HepG2 (cell line): ENCODE results near the gene PTPRH.

Experiments
- CTCF ChIP-seq: sonication (generic); formaldehyde crosslinking; IDR thresholded peaks from 2 replicates; pipeline ENCODE4 v1.5.0; 2020; ENCODE audit warnings: mild to moderate bottlenecking, missing genetic modification reagents, moderate library complexity
- JUN ChIP-seq: sonication (generic); formaldehyde crosslinking; IDR thresholded peaks from 2 replicates; pipeline ENCODE4 v1.4.0; 2020; ENCODE audit warnings: mild to moderate bottlenecking, missing genetic modification reagents
- POLR2A ChIP-seq, 2 experiments: IDR thresholded peaks; 2 replicates each; pipeline ENCODE4 v1.6.1; 2011; ENCODE audit warnings: low read depth in 2 of 2, low read length in 2 of 2, mild to moderate bottlenecking in 1 of 2, moderate library complexity in 1 of 2; ENCODE audit not compliant: insufficient read depth in 1 of 2
- RFX5 ChIP-seq: IDR thresholded peaks from 2 replicates; pipeline ENCODE4 v1.6.1; 2011; ENCODE audit warnings: low read depth, low read length, improper control_type of control experiment
- TAF1 ChIP-seq: sonication (generic); formaldehyde crosslinking; IDR thresholded peaks from 2 replicates; pipeline ENCODE4 v1.4.0; 2020; ENCODE audit warnings: missing genetic modification reagents
- ZNF629 ChIP-seq: sonication (generic); formaldehyde crosslinking; conservative IDR thresholded peaks from 2 replicates; pipeline ENCODE4 v1.5.0; 2020; ENCODE audit warnings: missing genetic modification reagents
- TF ChIP-seq, protein P1 (sequence below): fragments of 450-650 bp; IDR thresholded peaks from 2 replicates; pipeline ENCODE4 v1.6.1; 2017; ENCODE audit warnings: mild to moderate bottlenecking
- TF ChIP-seq, protein P2 (sequence below), 2 experiments: fragments of 450-650 bp in 1 of 2; sonication (generic) in 1 of 2; formaldehyde crosslinking; IDR thresholded peaks; 2 replicates each; pipeline versions ENCODE4 v1.5.0 to v1.8.0; 2020 to 2022; ENCODE audit warnings: mild to moderate bottlenecking in 1 of 2, missing genetic modification reagents in 1 of 2
- TF ChIP-seq, protein P3 (sequence below): sonication (generic); formaldehyde crosslinking; IDR thresholded peaks from 2 replicates; pipeline ENCODE4 v1.4.0; 2020; ENCODE audit warnings: missing genetic modification reagents, borderline replicate concordance

GRCh38 chr19:55198651-55199050 is 10.7 kb downstream of the PTPRH start:
- TF ChIP-seq, protein P1, sequence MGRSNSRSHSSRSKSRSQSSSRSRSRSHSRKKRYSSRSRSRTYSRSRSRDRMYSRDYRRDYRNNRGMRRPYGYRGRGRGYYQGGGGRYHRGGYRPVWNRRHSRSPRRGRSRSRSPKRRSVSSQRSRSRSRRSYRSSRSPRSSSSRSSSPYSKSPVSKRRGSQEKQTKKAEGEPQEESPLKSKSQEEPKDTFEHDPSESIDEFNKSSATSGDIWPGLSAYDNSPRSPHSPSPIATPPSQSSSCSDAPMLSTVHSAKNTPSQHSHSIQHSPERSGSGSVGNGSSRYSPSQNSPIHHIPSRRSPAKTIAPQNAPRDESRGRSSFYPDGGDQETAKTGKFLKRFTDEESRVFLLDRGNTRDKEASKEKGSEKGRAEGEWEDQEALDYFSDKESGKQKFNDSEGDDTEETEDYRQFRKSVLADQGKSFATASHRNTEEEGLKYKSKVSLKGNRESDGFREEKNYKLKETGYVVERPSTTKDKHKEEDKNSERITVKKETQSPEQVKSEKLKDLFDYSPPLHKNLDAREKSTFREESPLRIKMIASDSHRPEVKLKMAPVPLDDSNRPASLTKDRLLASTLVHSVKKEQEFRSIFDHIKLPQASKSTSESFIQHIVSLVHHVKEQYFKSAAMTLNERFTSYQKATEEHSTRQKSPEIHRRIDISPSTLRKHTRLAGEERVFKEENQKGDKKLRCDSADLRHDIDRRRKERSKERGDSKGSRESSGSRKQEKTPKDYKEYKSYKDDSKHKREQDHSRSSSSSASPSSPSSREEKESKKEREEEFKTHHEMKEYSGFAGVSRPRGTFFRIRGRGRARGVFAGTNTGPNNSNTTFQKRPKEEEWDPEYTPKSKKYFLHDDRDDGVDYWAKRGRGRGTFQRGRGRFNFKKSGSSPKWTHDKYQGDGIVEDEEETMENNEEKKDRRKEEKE, result no peak
- TF ChIP-seq ZNF629 (CRISPR knock-in tag), result no peak
- no peak for TF ChIP-seq RFX5
- TF ChIP-seq, protein P2, sequence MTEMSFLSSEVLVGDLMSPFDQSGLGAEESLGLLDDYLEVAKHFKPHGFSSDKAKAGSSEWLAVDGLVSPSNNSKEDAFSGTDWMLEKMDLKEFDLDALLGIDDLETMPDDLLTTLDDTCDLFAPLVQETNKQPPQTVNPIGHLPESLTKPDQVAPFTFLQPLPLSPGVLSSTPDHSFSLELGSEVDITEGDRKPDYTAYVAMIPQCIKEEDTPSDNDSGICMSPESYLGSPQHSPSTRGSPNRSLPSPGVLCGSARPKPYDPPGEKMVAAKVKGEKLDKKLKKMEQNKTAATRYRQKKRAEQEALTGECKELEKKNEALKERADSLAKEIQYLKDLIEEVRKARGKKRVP (CRISPR knock-in tag; IDR thresholded peaks at IDR 0.05), result no peak
- TF ChIP-seq TAF1, result no peak
- TF ChIP-seq, protein P3, sequence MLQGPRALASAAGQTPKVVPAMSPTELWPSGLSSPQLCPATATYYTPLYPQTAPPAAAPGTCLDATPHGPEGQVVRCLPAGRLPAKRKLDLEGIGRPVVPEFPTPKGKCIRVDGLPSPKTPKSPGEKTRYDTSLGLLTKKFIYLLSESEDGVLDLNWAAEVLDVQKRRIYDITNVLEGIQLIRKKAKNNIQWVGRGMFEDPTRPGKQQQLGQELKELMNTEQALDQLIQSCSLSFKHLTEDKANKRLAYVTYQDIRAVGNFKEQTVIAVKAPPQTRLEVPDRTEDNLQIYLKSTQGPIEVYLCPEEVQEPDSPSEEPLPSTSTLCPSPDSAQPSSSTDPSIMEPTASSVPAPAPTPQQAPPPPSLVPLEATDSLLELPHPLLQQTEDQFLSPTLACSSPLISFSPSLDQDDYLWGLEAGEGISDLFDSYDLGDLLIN (CRISPR knock-in tag), result no peak
- no peak for TF ChIP-seq CTCF (CRISPR knock-in tag)
- TF ChIP-seq JUN (CRISPR knock-in tag), result no peak
- TF ChIP-seq POLR2A (IDR thresholded peaks at IDR 0.05; ENCODE audit: insufficient read depth in 1 of 2, low read depth in 2 of 2, low read length in 2 of 2), result no peak
